HG02970 (cell line): ENCODE data around the gene GAK.

Source experiments
- ATAC-seq: cut with Tn5 transposase; IDR thresholded peaks from one replicate; pipeline ENCODE4 v1.9.1; 2021; ENCODE audit warnings: mild to moderate bottlenecking, moderate library complexity, moderate number of reproducible peaks; ENCODE audit not compliant: unreplicated experiment, low FRiP score

The GAK gene

GRCh38 chr4:834368-835147 lies 97.6 kb downstream of the GAK start:
- no peak for ATAC-seq

- no peak for ATAC-seq
Observed at GRCh38 chr4:833731-834367, 98.3 kb downstream of the GAK start.

DNA sequence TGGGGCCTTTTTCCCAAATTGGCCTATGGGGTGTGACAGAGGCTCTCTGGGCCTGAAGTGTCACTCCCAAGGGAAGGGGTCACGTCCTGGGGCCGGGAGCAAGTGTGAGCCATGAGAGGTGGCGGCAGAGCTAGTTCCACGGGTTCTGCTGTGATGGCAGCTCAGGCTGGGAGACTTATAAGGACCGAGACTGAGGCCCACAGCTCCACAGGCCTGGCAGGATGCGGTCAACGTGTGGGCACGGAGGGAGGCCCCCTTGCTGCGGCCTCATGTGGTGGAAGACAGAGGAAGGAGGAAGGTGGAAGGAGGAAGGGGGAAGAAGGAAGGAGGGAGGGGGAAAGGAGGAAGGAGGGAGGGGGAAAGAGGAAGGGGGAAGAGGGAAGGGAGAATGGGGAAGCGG lies 99.0 kb downstream of the GAK start:
- ATAC-seq: no peak

GRCh38 chr4:832536-832935 lies 99.6 kb downstream of the GAK start:
- ATAC-seq: no peak

DNA sequence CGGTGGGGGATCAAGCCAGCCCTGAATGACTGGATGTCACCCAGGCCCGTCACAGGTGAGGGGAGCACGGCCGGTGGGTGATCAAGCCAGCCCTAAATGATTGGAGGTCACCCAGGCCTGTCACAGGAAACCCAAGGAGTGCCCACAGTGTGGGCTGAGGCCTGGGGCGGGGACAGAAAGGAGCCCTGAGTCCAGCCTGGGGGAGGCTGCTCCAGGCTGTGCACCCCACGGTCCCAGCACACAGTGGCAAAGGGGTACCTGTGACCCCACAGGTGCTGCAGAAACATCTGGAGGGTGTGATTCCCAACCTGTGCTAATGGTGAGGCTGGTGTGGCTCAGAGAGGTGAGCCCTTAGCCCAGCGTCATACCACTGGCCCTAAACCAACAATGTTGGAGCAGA lies 100.0 kb downstream of the GAK start:
- no peak for ATAC-seq

- ATAC-seq: no peak
Observed at GRCh38 chr4:831483-831805, 100.7 kb downstream of the GAK start.

DNA sequence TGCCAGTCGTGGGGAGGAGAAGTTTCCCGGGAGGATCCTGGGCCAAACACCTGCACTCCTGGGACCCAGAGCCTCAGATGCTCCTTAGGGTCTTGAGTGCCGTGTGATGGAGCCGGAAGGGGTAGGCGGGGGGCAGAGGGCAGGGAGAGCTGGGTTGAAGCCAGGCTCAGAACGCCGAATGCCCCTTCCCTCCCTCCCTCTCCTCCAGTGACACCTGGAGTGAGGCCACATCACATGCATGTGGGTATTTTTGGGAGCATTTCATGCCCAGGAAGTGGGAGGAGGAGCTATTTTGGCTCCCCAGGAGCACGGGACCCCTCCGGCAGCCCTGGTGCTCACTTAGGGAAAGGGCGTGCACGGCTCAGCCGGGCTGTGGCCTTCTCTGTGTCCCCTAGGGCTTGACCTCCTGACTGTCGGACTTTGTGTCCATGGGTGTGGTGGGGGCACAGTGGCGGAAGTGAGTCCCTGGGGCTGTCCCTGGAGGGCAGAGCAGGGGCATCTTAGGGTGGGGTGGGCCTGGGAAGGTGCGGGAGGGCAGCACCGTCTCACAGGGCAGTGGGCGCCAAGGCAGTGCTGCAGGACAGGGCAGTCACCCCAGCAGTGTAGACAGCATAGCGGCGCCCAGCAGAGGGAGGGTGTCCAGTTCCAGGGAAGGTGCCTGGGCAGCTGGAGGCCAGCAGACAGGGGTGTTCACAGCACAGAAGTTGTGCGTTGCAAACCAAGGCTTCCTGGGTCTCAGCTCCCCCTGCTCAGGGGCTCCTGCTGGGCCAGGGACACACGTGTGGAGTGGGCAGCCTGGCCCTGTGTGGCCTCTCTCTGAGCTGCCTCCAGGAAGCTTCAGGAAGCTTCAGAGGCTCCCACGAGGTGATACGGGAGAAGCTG lies 101.3 kb downstream of the GAK start:
- ATAC-seq: no peak

- no peak for ATAC-seq
Observed at GRCh38 chr4:829761-830600, 102.1 kb downstream of the GAK start.

DNA sequence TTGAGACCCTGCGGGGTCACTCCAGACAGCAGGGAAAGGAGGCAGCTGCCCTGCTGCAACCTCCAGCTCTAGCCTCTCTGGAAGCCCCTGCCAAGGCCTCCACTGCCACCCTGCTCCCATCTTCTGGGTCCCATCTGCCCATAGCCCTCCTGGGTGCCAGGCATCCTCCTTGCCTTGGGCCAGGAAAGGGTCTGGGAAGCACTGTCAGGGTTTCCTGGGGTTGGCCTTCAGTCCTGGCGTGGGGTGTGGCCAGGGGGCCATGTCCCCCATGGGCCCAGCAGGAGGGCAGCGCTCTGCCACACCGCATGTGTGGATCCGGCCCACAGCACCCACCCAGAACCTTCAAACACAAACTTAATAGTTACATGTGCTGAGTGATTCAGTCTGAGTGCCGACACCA lies 102.8 kb downstream of the GAK start:
- ATAC-seq: no peak

DNA sequence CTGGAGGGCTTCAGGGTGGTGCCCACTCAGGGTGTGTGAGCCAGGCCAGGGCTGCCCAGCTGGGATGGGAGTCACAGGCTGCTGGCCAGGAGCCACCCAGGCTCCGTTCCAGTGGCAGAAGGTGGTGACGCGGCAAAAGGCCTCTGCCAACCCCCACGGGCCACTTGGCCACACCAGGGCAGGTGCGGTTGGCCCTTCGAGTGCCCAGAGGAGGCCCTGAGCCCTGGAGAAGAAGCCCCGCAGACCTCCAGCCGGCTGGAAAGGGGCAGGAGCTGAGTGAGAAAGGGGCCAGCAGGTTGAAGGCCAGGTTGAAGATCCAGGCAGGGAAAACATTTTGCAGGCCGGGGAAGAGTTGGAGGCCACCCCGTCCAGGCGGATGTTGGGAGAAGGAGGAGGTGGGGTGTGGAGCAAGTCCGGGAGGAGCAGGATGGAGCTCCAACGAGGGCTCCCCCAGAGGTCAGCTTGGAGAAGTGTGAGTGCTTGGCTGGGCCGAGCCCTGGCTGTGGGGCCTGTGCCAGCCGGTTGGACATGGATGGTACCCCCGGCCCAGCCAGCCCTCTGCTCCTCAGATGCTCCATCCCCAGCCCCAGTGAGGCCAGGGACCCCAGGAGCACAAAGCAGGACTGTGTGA lies 103.4 kb downstream of the GAK start:
- no peak for ATAC-seq

DNA sequence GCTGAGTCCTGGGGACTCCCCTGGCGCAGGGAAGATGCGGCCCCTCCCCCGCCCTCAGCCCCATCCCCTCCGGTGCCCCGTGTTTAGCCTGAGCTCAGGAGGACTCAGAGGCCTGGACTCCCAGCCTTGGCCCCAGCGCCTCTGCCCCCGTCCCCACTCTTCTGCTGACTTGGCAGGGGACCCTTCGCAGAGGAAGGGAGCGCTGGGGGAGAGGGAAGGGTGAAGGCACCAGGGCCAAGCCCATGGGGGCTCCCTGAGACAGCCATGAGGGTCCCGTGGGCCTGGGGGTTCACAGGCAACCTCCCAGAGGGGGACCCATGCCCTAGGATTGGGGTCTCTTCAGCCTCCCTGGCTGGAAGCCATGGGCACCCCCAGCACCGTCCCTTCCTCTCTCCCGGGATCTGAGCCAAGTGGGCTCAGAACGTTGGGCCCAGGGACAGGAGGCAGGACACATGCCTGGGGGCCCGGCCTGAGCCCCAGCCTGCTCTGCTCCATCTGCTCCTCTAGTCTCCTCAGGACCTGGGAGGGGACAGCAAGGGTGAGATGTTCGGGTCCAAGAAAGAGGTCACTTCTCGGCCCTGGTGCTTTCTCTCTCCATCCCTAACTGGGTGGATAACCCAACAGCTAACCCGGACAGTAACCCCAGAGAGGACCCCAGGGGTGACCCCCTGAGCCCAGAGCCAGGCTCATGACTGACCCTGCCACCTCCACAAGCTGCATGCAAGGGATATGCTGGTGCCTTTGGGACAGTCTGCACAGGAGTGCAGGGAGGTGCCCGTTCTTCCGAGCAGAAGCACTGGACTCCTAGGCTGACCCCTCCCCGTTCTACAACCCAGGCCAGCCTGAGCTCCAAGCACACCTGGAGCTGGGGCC lies 104.7 kb downstream of the GAK start:
- ATAC-seq: no peak

GRCh38 chr4:826508-827208 lies 105.5 kb downstream of the GAK start:
- no peak for ATAC-seq

DNA sequence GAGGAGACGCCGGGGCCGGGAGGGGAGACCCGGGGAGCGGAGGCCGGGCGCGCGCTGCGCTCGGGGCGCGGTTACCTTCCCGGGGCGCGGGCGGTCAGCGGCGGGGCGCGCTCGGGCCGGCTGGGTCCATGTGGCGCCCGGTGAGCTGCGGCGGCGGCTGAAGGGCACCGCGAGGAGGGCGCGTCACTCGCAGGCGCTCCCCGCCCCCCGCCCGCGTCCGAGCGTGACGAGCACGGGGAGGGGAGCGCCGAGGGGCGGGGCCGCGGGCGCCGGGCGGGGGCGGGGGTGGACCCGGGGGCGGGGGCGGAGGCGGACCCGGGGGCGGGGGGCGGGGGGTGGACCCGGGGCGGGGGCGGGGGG lies 106.2 kb downstream of the GAK start, which contains the start of gene CPLX1:
Gene CPLX1, minus strand, starts transcription at position 159 of the 360 bp plus-strand sequence. CDS start 1,607 bp downstream, outside the sequence.
- ATAC-seq: no peak

- no peak for ATAC-seq
Observed at GRCh38 chr4:825063-825970, 106.8 kb downstream of the GAK start.

DNA sequence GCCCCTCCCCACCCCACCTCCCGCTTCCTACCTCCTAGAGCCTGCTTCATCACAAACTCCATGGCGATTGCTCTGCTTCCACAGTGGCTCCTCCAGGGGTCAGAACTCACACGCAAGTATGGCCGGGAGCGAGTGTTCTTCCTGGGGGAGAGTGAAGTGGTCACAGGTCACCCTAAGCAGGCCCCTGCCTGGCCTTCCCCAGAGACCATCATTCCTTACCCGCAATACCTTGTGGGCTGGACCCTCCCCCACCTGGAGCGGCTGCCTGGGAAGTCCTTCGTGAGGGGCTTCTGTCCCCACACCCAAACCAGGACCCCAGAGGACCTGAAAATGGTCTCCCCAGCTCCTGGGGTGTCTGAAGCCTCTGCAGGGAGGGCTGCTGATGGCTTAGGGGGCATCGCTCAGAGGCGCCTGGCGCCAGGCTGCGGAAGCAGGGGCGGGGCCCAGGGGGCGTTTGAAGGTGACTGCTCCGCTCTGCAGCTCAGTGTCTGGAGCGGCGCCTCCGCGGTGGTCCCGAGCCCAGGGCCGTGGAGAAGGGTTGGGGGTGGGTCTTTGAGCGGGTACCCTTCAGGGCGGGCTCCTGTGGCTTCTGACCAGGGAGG lies 107.6 kb downstream of the GAK start:
- ATAC-seq: no peak

GRCh38 chr4:823761-824460 lies 108.2 kb downstream of the GAK start:
- no peak for ATAC-seq
